Amniotic epithelial cell (primary cell): ENCODE measurements around the gene PKP1.

ENCODE experiments used
- DNase-seq: peaks from one replicate; pipeline ENCODE4 v3.0.0-alpha.2; 2010; ENCODE audit warnings: low read depth

Gene PKP1

GRCh38 chr1:201307760-201308499 is 24.6 kb downstream of the PKP1 start:
- no peak for DNase-seq

DNA sequence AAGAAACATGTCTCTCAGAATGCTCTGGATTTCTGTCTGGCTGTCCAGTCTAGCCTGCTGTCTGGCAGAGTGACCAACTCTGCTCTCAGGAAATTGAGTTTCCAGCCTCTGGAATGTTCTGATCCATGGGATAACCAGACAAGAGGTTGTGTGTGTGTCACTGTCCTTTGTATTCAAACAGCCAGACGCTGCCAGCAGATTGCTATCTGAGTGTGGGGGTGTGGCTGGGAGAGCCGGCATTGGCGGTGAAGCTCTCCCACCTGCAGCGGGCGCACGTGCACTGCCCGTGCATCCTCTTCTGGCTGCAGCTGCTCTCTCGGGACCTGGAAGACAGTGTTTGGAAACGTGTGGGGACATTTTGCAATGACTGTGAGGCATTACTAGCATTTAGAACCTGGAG is 26.1 kb downstream of the PKP1 start:
- DNase-seq, result peak; percentile 22

GRCh38 chr1:201310251-201310985 is 27.1 kb downstream of the PKP1 start:
- DNase-seq, result no peak

- DNase-seq, result no peak
Observed at GRCh38 chr1:201310986-201311355, 27.7 kb downstream of the PKP1 start.

DNA sequence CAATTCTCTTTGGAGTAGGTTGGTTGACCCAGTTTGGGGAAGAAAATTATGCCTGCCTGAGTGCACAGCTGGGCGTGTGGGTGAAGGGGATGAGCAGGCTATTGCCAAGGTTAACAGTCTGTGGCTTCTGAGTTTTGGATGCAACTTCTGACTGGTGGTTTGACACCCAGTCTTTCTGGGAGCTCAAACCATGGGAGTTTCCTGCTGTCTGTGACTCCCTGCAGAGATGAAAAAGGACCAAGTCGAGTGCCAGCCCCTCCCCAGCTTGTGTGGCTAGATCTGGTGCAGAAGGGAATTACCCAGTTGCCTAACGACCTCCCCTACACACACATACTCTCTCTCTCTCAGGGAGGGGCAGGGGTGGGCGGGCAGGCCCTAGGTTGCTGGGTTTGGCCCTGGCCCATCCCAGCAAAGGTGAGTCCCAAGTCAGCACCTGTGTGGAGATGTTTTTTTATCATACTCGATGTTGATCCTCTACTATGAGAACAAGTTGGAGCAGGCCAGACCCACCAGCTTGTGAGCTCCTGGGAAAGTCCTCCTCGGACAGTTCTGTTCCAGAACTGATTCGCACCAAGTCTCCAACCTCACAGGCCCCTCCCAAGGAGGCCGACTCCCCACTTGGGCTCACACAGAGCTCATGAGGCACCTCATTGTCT is 28.2 kb downstream of the PKP1 start:
- DNase-seq, result no peak

DNA sequence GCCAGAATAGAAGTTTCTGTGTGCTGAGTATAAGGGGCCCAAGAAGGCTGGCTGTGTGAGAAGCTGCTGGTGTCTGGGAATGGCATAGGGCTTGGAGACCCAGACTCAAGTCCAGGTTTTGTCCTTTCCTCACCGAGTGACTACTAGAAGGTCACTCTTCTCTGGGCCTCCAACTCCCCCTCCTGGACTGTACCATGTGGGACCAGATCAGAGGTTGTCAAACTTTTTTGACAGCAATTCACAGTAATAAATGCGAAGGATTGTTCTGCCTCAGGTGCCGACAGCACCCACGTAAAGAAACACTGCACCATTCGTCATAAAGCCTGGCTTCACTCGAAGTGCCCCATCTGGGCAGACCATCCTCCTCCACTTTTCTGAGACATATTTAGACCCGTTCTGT is 29.0 kb downstream of the PKP1 start:
- DNase-seq, result no peak

DNA sequence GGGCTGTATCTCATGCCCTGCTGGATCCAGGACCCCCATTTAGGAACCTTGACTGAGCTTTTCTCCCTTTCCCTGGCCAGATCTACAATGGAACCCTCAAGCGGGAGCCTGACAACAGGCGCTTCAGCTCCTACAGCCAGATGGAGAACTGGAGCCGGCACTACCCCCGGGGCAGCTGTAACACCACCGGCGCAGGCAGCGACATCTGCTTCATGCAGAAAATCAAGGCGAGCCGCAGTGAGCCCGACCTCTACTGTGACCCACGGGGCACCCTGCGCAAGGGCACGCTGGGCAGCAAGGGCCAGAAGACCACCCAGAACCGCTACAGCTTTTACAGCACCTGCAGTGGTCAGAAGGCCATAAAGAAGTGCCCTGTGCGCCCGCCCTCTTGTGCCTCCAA is 29.8 kb downstream of the PKP1 start:
- DNase-seq, result no peak

GRCh38 chr1:201316556-201316955 is 33.2 kb downstream of the PKP1 start:
- no peak for DNase-seq

DNA sequence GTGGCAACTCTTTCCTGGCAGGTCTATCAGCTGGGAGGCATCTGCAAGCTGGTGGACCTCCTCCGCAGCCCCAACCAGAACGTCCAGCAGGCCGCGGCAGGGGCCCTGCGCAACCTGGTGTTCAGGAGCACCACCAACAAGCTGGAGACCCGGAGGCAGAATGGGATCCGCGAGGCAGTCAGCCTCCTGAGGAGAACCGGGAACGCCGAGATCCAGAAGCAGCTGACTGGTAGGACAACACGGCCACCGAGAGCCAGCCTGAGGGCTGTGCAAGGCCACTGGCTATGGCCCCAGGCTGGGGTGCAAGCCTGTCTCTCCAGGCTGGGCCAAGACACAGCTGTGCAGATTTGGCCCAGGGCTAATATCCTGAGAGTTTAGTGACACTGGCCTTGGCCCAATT is 34.2 kb downstream of the PKP1 start:
- DNase-seq, result no peak

DNA sequence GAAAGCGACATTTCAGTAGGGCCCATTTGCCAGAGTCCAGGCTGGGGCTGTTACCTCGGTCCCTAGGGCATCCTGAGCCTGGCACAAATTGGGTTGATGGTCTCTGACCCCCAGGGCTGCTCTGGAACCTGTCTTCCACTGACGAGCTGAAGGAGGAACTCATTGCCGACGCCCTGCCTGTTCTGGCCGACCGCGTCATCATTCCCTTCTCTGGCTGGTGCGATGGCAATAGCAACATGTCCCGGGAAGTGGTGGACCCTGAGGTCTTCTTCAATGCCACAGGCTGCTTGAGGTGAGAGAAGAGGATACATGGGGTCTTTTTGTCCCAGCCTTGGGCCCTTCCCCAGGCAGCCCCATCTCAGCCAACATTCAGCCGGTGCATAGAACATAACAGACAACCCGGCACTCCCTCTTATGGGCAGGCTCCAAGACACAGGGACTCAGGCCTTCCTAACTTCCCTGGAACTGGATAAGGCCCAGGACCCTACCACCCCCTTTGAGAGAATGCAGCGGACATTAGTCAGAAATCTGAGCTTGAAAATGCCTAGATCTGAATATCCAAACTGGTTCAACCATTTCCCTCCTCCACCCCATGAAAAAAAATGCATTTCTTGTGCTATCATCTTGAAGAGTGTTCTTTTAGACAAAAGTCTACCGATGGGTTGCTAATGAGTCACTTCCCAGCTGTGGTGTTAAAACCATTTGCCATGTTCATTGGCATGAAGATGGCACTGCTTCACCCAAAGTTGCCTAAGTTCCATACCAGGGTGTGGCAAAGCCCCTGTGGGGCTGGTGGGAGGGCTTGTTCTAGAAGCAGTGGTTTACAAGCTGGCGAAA is 35.4 kb downstream of the PKP1 start:
- no peak for DNase-seq

DNA sequence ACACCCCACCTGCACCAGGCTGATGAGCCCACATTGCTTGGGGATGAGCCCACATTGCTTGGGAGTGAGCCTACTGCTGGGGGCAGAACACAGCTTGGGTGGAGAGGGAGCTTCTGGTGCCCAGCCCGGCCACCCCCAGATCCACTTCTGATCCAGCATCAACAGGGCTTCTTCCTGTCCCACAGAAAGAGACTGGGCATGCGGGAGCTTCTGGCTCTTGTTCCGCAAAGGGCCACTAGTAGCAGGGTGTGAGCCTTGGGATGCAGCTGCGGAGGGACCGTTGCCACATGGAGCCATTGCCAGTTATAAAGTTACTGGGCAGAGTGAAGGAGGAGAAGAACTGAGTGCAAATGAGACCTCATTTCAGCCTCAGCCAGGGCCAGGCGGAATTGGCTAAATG is 36.3 kb downstream of the PKP1 start:
- no peak for DNase-seq

DNA sequence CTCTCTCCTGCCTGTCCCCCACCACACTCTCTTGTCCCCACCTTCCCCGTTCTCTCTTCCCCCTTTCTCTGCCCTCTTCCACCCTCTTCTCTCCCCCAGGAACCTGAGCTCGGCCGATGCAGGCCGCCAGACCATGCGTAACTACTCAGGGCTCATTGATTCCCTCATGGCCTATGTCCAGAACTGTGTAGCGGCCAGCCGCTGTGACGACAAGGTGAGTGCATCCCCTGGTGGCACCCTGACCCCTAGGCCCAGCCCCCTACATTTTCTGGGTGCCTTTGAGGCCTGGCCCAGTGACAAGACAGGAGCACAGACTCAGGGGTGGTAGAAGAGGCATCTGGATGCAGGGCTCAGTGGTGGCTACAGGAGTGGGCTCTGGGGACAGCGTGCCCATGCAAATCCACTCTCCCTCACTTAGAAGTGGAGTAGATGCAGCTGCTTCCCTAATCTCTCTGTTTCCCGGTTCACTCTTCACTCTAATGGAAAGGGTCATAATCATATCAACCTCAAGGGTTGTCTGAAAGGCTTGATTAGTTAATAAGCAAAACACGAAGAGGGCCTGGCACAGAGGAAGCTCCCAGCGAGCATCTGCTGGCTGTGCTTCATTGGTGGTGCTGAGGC is 37.0 kb downstream of the PKP1 start:
- DNase-seq, result no peak

GRCh38 chr1:201321826-201322390 is 38.6 kb downstream of the PKP1 start:
- no peak for DNase-seq

GRCh38 chr1:201322653-201323510 is 39.6 kb downstream of the PKP1 start:
- no peak for DNase-seq

DNA sequence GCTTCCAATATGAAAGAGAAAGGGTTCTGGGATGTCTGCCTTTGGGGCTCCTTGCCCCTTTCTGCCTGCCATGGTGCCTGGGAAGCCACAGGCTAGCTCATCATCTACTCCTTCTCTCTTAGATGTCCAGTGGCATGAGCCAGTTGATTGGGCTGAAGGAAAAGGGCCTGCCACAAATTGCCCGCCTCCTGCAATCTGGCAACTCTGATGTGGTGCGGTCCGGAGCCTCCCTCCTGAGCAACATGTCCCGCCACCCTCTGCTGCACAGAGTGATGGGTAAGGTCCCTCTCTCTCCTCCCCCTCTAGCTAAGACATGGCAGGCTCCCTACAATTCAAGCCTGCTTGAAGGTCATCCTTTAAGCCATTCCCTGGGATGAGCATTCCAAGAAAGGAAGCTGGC is 41.0 kb downstream of the PKP1 start:
- no peak for DNase-seq

GRCh38 chr1:201324821-201325677 is 41.7 kb downstream of the PKP1 start:
- no peak for DNase-seq

GRCh38 chr1:201325678-201326060 is 42.4 kb downstream of the PKP1 start:
- no peak for DNase-seq

DNA sequence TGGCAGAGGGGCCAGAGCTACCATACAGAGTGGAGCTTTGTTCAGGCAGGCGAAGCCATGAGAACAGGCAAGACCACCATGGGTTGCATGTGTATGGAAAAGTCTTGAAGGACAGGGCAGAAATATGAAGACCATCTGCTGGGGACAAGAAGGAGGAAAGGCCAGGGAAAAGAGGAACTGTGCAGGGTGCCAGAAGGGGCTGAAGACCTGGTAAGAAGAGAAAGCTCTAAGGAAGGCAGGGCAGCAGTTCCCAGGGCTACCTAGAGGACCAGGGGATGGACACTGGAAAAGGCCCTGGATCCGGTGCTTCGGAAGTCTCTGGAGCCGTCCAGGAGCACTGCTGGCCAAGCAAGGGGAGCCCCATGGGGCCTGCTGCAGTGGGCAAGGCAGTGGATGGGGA is 43.4 kb downstream of the PKP1 start:
- no peak for DNase-seq

GRCh38 chr1:201327687-201328240 is 44.5 kb downstream of the PKP1 start:
- DNase-seq, result no peak
